B cell (primary cell): ENCODE results near the gene MVB12A.

Experiments used
- CTCF ChIP-seq: fragments of 200-600 bp; IDR thresholded peaks from one replicate; pipeline ENCODE4 v1.8.0; 2022; ENCODE audit warnings: antibody characterized with exemption, mild to moderate bottlenecking
- EZH2 ChIP-seq: IDR thresholded peaks from 2 replicates; pipeline ENCODE4 v1.6.1; 2012; ENCODE audit warnings: borderline replicate concordance, low read depth, mild to moderate bottlenecking, moderate library complexity, low read length; ENCODE audit not compliant: insufficient read depth, poor library complexity, severe bottlenecking

GRCh38 chr19:17424743-17425365, 5.0 kb downstream of the MVB12A start:
- TF ChIP-seq EZH2 (no peak), CTCF (no peak)
